C4-2B (cell line): ENCODE measurements around the gene RXRA.

Experiments used
- ZFX ChIP-seq: fragments of 450-650 bp; IDR thresholded peaks from 2 replicates; pipeline ENCODE4 v1.6.1; 2017
- TF ChIP-seq, protein P1 (sequence below): fragments of 450-650 bp; conservative IDR thresholded peaks from 2 replicates; pipeline ENCODE4 v1.5.1; 2017; ENCODE audit warnings: mild to moderate bottlenecking

DNA sequence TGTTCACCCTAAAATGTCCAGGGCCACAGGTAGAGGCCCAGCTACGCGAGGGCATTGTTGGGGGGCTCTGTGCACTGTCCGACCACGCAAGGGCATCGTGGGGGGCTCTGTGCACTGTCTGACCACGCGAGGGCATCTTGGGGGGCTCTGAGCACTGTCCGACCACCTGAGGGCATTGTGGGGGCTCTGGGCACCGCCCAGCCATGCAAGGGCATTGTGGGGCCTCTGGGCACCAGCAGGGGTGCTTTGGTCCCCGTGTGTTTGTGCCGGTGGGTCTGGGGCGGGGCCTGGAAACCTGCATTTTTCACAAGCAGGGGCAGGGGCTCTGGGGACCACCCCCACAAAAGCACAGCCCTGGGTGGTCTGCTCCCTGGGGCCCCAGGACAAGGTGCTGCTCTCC, 41.5 kb upstream of the RXRA start:
- TF ChIP-seq, protein P1, sequence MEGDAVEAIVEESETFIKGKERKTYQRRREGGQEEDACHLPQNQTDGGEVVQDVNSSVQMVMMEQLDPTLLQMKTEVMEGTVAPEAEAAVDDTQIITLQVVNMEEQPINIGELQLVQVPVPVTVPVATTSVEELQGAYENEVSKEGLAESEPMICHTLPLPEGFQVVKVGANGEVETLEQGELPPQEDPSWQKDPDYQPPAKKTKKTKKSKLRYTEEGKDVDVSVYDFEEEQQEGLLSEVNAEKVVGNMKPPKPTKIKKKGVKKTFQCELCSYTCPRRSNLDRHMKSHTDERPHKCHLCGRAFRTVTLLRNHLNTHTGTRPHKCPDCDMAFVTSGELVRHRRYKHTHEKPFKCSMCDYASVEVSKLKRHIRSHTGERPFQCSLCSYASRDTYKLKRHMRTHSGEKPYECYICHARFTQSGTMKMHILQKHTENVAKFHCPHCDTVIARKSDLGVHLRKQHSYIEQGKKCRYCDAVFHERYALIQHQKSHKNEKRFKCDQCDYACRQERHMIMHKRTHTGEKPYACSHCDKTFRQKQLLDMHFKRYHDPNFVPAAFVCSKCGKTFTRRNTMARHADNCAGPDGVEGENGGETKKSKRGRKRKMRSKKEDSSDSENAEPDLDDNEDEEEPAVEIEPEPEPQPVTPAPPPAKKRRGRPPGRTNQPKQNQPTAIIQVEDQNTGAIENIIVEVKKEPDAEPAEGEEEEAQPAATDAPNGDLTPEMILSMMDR, result no peak
- no peak for TF ChIP-seq ZFX
